B cell (primary cell): ENCODE results near the gene OPN4. TPM values are rescaled to one million over a fixed set of nuclear protein-coding genes. Genes with fewer than 3 reads are reported as not detected.

Source experiments
- ATAC-seq: fragments of 200-7000 bp; cut with Tn5 transposase; one replicate; pipeline ENCODE4 v1.10.0; 2021; ENCODE audit warnings: low read depth, mild to moderate bottlenecking, moderate number of reproducible peaks, moderate library complexity
- CTCF ChIA-PET: fragments of 350-600 bp; sonication (Branson Sonifier 250); formaldehyde crosslinking; loops from one replicate; lab custom pipeline; 2021; ENCODE audit warnings: antibody characterized with exemption, inconsistent platforms; lab: Charles Lee
- POLR2A ChIA-PET: fragments of 350-600 bp; sonication (Branson Sonifier 250); formaldehyde crosslinking; loops from one replicate; lab custom pipeline; 2021; ENCODE audit warnings: antibody characterized with exemption; lab: Charles Lee
- DNase-seq: peaks from one replicate; pipeline ENCODE4 v3.0.0; 2013
- H2AFZ ChIP-seq: 2 replicates; pipeline ENCODE4 v1.6.1; 2012; ENCODE audit warnings: mild to moderate bottlenecking, low read depth, low read length; ENCODE audit not compliant: insufficient read depth, poor library complexity, severe bottlenecking
- H3K27ac ChIP-seq, 2 donors: 1 replicate in 1 of 2; 2 replicates in 1 of 2; pipeline ENCODE4 v1.5.1; 2012 to 2013; ENCODE audit warnings: low read length in 2 of 2, mild to moderate bottlenecking in 2 of 2, moderate library complexity in 1 of 2
- H3K27me3 ChIP-seq, 4 experiments: fragments of 200-600 bp in 1 of 4; sonication (generic) in 1 of 4; replicated peaks in 1 of 4; 1 replicate in 2 of 4; 2 replicates in 2 of 4; pipeline versions ENCODE4 v1.6.1 to v1.7.0; 2013 to 2016; ENCODE audit warnings: low read length in 3 of 4, mild to moderate bottlenecking in 2 of 4, mixed read lengths in 1 of 4, moderate library complexity in 1 of 4; ENCODE audit not compliant: insufficient read depth in 4 of 4, control insufficient read depth in 3 of 4; ENCODE audit errors: control extremely low read depth in 1 of 4
- H3K36me3 ChIP-seq, 2 experiments: replicated peaks in 1 of 2; 1 replicate in 1 of 2; 2 replicates in 1 of 2; pipeline versions ENCODE4 v1.6.1 to v1.7.1; 2013; ENCODE audit warnings: low read length in 1 of 2; ENCODE audit not compliant: insufficient read depth in 2 of 2, control insufficient read depth in 1 of 2; ENCODE audit errors: control extremely low read depth in 1 of 2, extremely low read depth in 1 of 2
- H3K4me1 ChIP-seq, 2 donors: fragments of 200-600 bp in 1 of 2; sonication (generic) in 1 of 2; 1 replicate in 1 of 2; 2 replicates in 1 of 2; pipeline versions ENCODE4 v1.5.1 to v1.6.1; 2013 to 2017; ENCODE audit warnings: low read length in 2 of 2; ENCODE audit not compliant: control insufficient read depth in 2 of 2, insufficient read depth in 2 of 2
- H3K4me2 ChIP-seq: replicated peaks from 2 replicates; pipeline ENCODE3; 2012; ENCODE audit warnings: mild to moderate bottlenecking, low read depth, low read length; ENCODE audit not compliant: poor library complexity, severe bottlenecking
- H3K4me3 ChIP-seq, 5 experiments: fragments of 200-600 bp in 1 of 5; sonication (generic) in 1 of 5; 1 replicate in 3 of 5; 2 replicates in 2 of 5; pipeline versions ENCODE4 v1.5.1 to v1.7.0; 2011 to 2016; ENCODE audit warnings: low read length in 4 of 5, mild to moderate bottlenecking in 4 of 5, low read depth in 2 of 5, control low read depth in 1 of 5, moderate library complexity in 1 of 5; ENCODE audit not compliant: insufficient read depth in 1 of 5; ENCODE audit errors: control extremely low read depth in 1 of 5, extremely low read depth in 1 of 5
- H3K79me2 ChIP-seq: fragments of 200-600 bp; sonication (generic); one replicate; pipeline ENCODE4 v1.6.0; 2016; ENCODE audit warnings: low read length; ENCODE audit not compliant: control insufficient read depth, insufficient read depth
- H3K9ac ChIP-seq: fragments of 200-600 bp; sonication (generic); 2 replicates; pipeline ENCODE4 v1.6.1; 2017; ENCODE audit warnings: mild to moderate bottlenecking, low read length, moderate library complexity
- H3K9me3 ChIP-seq, 3 donors: one replicate each; pipeline versions ENCODE4 v1.6.1 to v1.7.1; 2013; ENCODE audit warnings: low read length in 2 of 3; ENCODE audit not compliant: control insufficient read depth in 2 of 3, insufficient read depth in 1 of 3; ENCODE audit errors: control extremely low read depth in 1 of 3
- H4K20me1 ChIP-seq: 2 replicates; pipeline ENCODE4 v1.6.0; 2012; ENCODE audit warnings: mild to moderate bottlenecking, low read length; ENCODE audit not compliant: insufficient read depth, control insufficient read depth, poor library complexity, severe bottlenecking
- H3K27ac Mint-ChIP-seq: one replicate; pipeline ENCODE4 v1.8.0; 2021; ENCODE audit warnings: mixed read lengths
- H3K27me3 Mint-ChIP-seq: one replicate; pipeline ENCODE4 v1.8.0; 2021; ENCODE audit warnings: mixed read lengths
- H3K4me1 Mint-ChIP-seq: one replicate; pipeline ENCODE4 v1.8.0; 2021; ENCODE audit warnings: mixed read lengths
- H3K4me3 Mint-ChIP-seq: one replicate; pipeline ENCODE4 v1.8.0; 2021; ENCODE audit warnings: mixed read lengths
- H3K9me3 Mint-ChIP-seq: one replicate; pipeline ENCODE4 v1.8.0; 2022; ENCODE audit warnings: mixed read lengths; ENCODE audit not compliant: insufficient read depth
- CTCF ChIP-seq: fragments of 200-600 bp; IDR thresholded peaks from one replicate; pipeline ENCODE4 v1.8.0; 2022; ENCODE audit warnings: antibody characterized with exemption, mild to moderate bottlenecking
- EZH2 ChIP-seq: IDR thresholded peaks from 2 replicates; pipeline ENCODE4 v1.6.1; 2012; ENCODE audit warnings: borderline replicate concordance, low read depth, mild to moderate bottlenecking, moderate library complexity, low read length; ENCODE audit not compliant: insufficient read depth, poor library complexity, severe bottlenecking
- WGBS: methylation state at CpG from one replicate; pipeline ENCODE4 v1.1.5; 2013; ENCODE audit warnings: missing lambda C conversion rate; ENCODE audit not compliant: insufficient coverage; 5-methylcytosine and 5-hydroxymethylcytosine counted together
- intact Hi-C: fragments of 100-400 bp; cut with micrococcal nuclease; formaldehyde crosslinking; loops from one replicate; pipeline ENCODE4 v1.10.0; 2022
- polyA plus RNA-seq: library from polyadenylated mRNA; depleted of rRNA; stranded (reverse); fragments of >200 nt; gene quantifications from 2 replicates; pipeline ENCODE4 v1.2.3, GENCODE V29; 2012
- total RNA-seq, 2 donors: library from RNA; stranded (reverse); fragments of 120-200 nt in 1 of 2; gene quantifications; 1 replicate in 1 of 2; 2 replicates in 1 of 2; pipeline versions ENCODE4 v1.2.3 to v1.2.4, GENCODE V29; 2013 to 2022

OPN4 gene
- total and polyA plus RNA-seq, 2 donors (not counting 1 experiment from before 2014, with no cell fraction given): not detected

GRCh38 chr10:86651631-86652331 is 2.6 kb upstream of the OPN4 start:
- Histone ChIP-seq H3K4me3 (no peak overlapping the region), H4K20me1 (no peaks in the 10 kb centered on the region), H2AFZ (no peak overlapping the region), H3K27me3 (no peaks in the 10 kb centered on the region), H3K4me2 (no peak overlapping the region), H3K9me3 (no peaks in the 10 kb centered on the region), H3K9ac (no peak overlapping the region), H3K36me3 (no peaks in the 10 kb centered on the region), H3K27ac (no peak overlapping the region), H3K4me1 (no peaks in the 10 kb centered on the region), H3K79me2 (no peaks in the 10 kb centered on the region)
- Mint-ChIP-seq H3K27ac (no peak overlapping the region), H3K4me3 (no peak overlapping the region), H3K4me1 (no peaks in the 10 kb centered on the region), H3K27me3 (peaks cover 5% of the 10 kb centered on the region), H3K9me3 (no peaks in the 10 kb centered on the region)
- TF ChIP-seq CTCF (no peak), EZH2 (no peak)
- intact Hi-C loops: no loop called here
- 94% methylated on average over 13 of the region's 16 CpGs for WGBS
- POLR2A ChIA-PET: no interaction called here
- no peak for ATAC-seq
- CTCF ChIA-PET: no interaction called here
- no peak for DNase-seq

GRCh38 chr10:86652361-86653202 is 1.8 kb upstream of the OPN4 start:
- Mint-ChIP-seq H3K4me1 (no peaks in the 10 kb centered on the region), H3K27me3 (peaks cover 10% of the 10 kb centered on the region), H3K27ac (no peak overlapping the region), H3K4me3 (no peak overlapping the region), H3K9me3 (no peaks in the 10 kb centered on the region)
- ChIA-PET POLR2A (no interaction called here), CTCF (no interaction called here)
- no peak for TF ChIP-seq CTCF
- no peak for TF ChIP-seq EZH2
- no peaks in the 10 kb centered on the region for H3K27me3 ChIP-seq
- no peaks in the 10 kb centered on the region for H4K20me1 ChIP-seq
- H3K4me2 ChIP-seq: no peak overlapping the region
- no peaks in the 10 kb centered on the region for H3K4me1 ChIP-seq
- no peaks in the 10 kb centered on the region for H3K79me2 ChIP-seq
- no peak overlapping the region for H2AFZ ChIP-seq
- ATAC-seq: no peak
- H3K9me3 ChIP-seq: no peaks in the 10 kb centered on the region
- intact Hi-C loops: no loop called here
- no peak overlapping the region for H3K9ac ChIP-seq
- WGBS: 87% methylated on average over 10 of the region's 14 CpGs
- no peak for DNase-seq
- H3K36me3 ChIP-seq: no peaks in the 10 kb centered on the region
- H3K4me3 ChIP-seq: no peak overlapping the region
- no peak overlapping the region for H3K27ac ChIP-seq
